GM03348 (cell line): ENCODE results near the gene AGPAT2.

ENCODE experiments used
- DNase-seq: peaks from one replicate; pipeline ENCODE4 v3.0.0; 2012; ENCODE audit warnings: low spot score

AGPAT2 gene

GRCh38 chr9:136686794-136687711 lies at the start of gene AGPAT2:
Gene AGPAT2 (minus strand): TSS chr9:136687457. CDS start chr9:136687357, 100 bp downstream.
- peak; percentile 94 for DNase-seq

DNA sequence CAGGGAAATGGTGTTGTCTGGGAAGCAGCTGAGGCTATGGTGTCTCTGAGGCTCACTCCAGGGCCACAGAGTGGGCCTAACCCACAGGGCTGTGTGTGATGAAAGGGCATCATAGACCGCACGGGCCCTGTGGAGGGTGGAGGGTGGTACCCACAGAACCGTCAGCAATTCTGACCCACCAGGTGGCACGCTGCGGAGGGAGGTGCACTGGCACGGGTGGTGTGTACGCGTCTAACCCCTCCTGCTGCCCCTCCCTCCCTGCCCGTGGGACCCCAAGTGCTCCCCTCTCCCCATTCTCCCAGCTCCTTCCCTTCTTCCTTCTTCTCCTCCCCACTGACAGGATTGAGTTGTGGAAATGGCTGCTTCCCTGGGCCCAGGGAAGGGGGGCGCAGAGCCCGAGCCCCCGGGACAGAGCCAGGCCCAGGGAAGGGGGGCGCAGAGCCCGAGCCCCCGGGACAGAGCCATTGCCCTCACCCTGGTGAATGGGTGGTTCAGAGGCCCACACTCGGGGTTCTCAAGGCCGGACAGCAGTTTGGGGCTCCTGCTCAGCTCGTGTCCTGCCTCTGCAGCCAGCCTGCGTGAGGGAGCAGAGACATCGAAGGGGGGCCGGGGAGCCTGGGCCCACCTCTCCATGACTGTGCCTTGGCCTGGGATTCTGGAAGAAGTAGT lies 48.7 kb upstream of the AGPAT2 start:
- DNase-seq: no peak

DNA sequence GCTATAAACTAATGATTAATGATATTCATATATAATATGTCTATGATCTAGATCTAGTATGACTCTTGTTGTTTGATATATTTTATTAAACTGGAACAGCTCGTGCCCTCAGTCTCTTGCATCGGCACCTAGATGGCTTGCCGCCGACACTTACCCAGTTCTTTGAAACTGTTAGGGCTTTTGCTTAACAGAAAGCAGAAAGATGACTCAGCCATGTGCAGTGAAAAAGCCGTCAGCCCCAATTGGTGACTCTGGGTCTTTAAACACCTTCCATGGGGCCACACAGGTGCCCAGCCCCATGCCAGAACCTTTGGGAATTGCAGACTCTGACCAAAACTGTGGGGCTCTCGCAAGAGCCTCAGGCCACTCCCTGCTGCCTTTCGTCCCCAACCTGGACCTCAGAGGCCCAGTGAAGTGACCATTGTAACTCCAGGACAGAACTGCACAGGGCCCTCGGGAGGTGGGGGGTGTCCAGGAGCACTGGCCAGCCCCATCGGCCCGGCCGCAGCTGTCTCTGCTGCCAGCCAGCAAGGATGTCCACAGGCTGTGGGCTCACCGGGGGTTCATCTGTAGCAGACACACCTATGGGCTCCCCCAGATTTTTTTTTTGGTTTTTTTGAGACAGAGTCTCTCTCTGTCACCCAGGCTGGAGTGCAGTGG lies 47.7 kb upstream of the AGPAT2 start:
- DNase-seq: no peak

DNA sequence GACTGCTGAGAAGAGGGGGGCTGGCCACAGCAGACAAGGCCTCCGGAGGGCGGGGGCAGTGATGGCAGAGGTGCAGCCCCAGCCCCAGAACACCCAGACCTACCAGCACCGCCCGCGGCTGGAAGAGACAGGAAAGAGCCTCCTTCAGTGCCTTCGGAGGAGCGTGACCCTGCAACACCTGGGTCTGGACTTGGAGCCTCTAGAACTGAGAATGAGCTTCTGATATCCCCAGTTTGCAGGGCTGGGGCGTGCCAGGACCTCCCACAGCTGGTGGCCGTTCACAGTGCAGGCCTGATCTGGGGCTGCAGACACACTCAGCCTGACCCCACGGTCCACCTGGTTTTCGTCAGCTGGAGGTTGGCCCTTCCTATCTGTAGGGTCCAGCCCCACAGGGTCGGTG lies 46.4 kb upstream of the AGPAT2 start:
- DNase-seq: no peak

DNA sequence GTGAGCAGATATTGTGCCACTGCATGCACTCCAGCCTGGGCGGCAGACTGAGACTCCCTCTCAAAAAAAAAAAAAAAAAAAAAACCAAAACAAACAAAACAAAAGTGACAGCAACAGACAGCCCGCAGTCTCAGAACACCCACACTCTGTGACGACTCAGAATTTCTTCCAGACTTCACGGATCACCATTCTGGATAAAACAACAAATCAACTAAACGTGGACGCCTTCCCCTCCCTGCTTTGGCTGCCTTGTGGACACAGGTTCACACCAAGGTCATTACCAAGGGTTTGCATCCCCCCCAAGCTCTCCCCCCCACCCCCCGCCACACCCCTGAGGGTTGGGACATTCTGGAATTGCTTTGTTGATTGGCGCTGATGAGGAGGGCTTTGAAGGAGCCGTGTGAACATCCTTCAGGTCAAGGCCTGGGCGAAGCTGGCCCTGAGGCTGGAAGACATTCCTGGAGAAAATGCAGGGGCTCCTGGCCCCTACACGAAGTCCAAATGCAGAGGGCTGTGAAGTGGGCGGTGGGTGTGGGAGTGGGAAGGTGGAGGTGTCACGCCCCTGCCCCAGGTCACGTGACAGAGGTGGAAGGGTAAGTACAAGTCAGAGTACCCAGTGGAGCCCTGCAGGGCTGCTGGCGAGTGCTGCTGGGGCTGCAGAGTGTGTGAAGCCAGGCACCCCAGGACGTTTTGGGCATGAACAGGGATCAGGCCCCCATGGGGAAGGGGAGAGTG lies 45.4 kb upstream of the AGPAT2 start:
- no peak for DNase-seq

- no peak for DNase-seq
Measured at GRCh38 chr9:136729926-136730325, 42.7 kb upstream of the AGPAT2 start.

GRCh38 chr9:136729144-136729543 lies 41.9 kb upstream of the AGPAT2 start:
- peak; percentile 60 for DNase-seq

- DNase-seq: peak; percentile 80
Measured at GRCh38 chr9:136728548-136729123, 41.4 kb upstream of the AGPAT2 start.

GRCh38 chr9:136728080-136728547 lies 40.9 kb upstream of the AGPAT2 start:
- DNase-seq: peak; percentile 98

DNA sequence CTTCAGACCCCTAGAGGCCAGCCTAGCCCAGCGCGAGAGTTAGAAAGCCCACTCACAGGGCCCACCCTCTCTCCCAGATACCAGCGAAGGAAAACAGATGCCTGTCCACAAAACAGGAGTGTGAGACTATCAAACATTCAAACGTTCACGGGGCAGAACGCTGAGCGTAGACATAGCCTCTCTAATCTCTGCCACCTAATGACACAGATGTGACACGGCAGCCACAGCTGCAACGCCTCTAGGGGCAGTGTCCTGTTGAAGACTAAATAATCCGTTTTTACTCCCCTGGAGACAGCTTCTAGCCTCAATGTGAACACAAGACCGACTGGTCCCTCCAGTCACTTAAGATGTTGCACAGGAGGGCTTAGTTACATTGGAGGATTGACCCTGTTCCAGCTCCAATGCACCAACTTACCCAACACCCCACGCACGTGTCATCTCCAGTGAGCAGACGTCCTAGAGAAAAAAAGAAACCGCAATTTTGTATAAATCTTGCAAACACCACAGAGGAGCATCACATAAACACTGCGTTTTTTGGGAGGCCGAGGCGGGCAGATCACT lies 39.5 kb upstream of the AGPAT2 start:
- DNase-seq: no peak

DNA sequence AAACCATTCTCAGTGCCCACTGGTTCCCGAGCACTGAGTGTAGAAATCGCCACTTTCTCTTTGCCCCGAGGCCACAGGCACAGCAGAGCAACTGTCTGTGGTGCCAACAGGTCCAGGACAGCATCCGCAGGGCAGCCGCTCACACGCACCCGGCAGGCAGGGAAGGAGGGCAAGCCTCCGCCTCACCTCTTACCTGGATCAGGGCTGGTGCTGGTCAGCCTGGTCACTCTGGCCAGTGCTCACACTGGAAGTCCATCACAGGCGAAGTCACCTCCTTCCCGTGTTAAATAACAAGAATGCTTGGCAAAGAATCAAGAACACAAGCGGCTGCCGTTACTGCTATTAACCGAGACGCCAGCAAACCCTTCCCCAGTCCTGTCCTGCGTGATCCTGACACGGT lies 38.9 kb upstream of the AGPAT2 start:
- no peak for DNase-seq

- no peak for DNase-seq
Measured at GRCh38 chr9:136725612-136726011, 38.4 kb upstream of the AGPAT2 start.

DNA sequence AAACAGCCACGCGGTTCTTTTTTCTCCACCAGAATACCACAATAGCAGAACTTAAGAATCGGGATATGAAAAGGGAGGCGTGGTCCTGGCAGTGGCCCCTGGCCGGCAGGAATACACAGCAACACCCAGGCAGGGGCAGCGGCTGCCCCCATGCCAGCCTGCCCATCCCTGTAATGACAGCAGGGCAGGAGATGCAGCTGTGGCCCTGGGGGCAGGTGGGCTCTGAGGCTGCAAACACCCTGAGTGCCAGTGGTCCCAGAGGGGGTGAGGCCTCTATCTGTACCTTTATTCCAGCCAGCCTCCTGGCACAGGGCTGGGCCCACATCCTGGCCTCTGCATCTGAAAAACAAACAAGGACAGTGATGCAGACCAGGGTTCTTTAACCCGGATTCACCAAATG lies 37.5 kb upstream of the AGPAT2 start:
- no peak for DNase-seq

GRCh38 chr9:136723989-136724388 lies 36.7 kb upstream of the AGPAT2 start:
- DNase-seq: no peak

DNA sequence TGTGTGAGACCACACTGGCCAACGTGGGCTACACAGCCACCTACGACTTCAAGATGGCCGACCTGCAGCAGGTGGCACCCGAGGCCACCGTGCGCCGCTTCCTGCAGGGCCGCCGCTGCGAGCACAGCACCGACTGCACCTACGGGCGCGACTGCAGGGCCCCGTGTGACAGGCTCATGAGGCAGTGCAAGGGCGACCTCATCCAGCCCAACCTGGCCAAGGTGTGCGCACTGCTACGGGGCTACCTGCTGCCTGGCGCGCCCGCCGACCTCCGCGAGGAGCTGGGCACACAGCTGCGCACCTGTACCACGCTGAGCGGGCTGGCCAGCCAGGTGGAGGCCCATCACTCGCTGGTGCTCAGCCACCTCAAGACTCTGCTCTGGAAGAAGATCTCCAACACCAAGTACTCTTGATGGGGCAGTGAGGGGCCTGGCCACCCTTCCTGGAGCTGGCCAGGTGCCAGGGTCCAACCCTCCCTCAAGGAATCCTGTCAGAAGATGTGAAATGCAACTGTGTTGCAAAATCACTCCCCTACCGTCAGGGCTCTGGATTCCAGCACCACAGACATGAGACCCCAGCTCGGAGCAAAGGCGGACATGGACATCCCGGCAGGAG lies 36.2 kb upstream of the AGPAT2 start:
- DNase-seq: no peak

- DNase-seq: no peak
Measured at GRCh38 chr9:136722969-136723356, 35.7 kb upstream of the AGPAT2 start.

GRCh38 chr9:136722093-136722968 lies 35.1 kb upstream of the AGPAT2 start:
- DNase-seq: no peak

GRCh38 chr9:136721339-136722092 lies 34.3 kb upstream of the AGPAT2 start:
- peak; percentile 72 for DNase-seq

- no peak for DNase-seq
Measured at GRCh38 chr9:136720898-136721338, 33.7 kb upstream of the AGPAT2 start.
